GM12891 (cell line): ENCODE data around the gene TLR5.

Experiments
- PAX5 ChIP-seq: IDR thresholded peaks from 2 replicates; pipeline ENCODE4 v1.6.1; 2011; ENCODE audit warnings: low read length, moderate library complexity, mild to moderate bottlenecking; ENCODE audit not compliant: insufficient read depth, severe bottlenecking
- POLR2A ChIP-seq: IDR thresholded peaks from 2 replicates; pipeline ENCODE4 v1.6.1; 2011; ENCODE audit warnings: low read depth, low read length, control low read depth
- POLR2AphosphoS5 ChIP-seq: IDR thresholded peaks from 2 replicates; pipeline ENCODE4 v1.6.1; 2011; ENCODE audit warnings: low read depth, low read length, control low read depth
- SPI1 ChIP-seq: IDR thresholded peaks from 2 replicates; pipeline ENCODE4 v1.6.1; 2011; ENCODE audit warnings: low read depth, low read length, control low read depth
- TAF1 ChIP-seq: IDR thresholded peaks from 2 replicates; pipeline ENCODE4 v1.6.1; 2011; ENCODE audit warnings: low read depth, low read length, control low read depth

DNA sequence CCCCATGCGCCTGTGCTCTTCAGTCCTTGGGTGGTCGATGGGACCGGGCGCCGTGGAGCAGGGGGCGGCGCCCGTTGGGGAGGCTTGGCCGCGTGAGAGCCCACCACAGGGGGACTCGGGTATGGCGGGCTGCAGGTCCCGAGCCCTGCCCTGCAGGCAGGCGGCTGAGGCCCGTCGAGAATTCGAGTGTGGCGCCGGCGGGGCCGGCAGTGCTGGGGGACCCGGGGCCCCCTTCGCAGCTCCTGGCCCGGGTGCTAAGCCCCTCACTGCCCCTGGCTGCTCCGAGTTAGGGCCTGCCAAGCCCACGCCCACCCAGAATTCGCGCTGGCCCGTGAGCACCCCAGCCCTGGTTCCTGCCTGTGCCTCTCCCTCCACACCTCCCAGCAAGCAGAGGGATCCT is 26.1 kb downstream of the TLR5 start:
- no peak for TF ChIP-seq POLR2AphosphoS5
- no peak for TF ChIP-seq PAX5
- TF ChIP-seq POLR2A = no peak
- no peak for TF ChIP-seq SPI1
- no peak for TF ChIP-seq TAF1
